Activated CD4-positive, alpha-beta T cell treated with anti-CD3 and anti-CD28 coated beads for 1 hour (primary cell): Measurements from ENCODE around the gene TMED10.

Source experiments
- DNase-seq: peaks from one replicate; pipeline ENCODE4 v3.0.0-alpha.2; 2020

The TMED10 gene

GRCh38 chr14:75126121-75126544 lies 50.3 kb downstream of the TMED10 start:
- no peak for DNase-seq

DNA sequence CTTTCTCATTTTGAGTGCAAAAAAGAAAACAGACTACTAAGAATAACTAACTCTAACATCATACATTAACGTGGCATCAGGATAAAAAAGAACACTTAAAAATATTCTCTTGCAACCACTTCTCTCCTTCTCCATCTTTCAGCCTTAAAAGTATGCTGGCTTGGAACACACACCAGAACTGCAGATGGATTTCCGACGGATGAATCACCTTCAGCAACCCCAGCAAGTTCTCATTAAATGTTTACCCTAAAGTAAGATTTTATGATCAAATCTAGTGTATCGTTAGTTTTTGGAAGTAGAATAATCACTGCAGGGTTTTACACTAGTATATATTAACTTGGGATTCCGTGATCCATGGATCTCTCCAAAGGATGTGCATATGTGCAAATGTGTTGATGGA lies 50.8 kb downstream of the TMED10 start:
- no peak for DNase-seq

- no peak for DNase-seq
Measured at GRCh38 chr14:75123991-75124390, 52.4 kb downstream of the TMED10 start.

GRCh38 chr14:75121552-75121951 lies 54.9 kb downstream of the TMED10 start:
- no peak for DNase-seq

DNA sequence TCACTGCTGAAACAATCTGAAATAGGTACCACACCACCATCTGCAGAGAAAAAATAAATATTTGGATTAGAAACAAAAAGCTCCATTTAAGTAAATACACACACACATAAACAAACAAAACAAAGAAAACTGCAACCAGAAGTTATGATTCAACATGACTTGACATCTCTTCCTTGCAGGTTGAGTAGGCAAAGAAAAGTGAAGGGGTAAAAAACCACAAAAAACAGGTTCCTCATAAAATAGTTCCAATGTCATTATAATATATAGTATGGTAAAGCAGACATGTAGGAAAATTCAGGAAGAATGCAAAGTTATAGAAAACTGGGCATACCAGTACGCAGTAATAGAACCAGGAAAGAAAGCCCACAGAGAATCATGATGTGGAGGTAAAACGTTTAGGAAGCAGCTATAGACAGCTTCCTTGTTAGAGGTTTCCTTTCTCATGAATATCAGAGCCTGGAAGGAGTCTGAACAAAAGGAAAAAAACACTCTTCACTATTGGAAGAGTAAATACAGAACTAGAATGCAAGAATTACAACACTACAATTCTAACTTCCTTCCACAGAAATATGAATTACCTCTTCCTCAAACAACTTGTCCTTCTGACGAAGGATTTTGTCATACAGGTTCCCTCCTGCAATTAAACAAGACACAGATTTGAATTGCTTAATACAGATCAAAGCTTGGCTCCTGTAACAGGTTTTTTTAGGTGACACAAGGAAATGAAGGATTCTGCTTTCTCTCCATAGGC lies 55.7 kb downstream of the TMED10 start:
- no peak for DNase-seq

GRCh38 chr14:75119056-75119455 lies 57.4 kb downstream of the TMED10 start:
- no peak for DNase-seq

DNA sequence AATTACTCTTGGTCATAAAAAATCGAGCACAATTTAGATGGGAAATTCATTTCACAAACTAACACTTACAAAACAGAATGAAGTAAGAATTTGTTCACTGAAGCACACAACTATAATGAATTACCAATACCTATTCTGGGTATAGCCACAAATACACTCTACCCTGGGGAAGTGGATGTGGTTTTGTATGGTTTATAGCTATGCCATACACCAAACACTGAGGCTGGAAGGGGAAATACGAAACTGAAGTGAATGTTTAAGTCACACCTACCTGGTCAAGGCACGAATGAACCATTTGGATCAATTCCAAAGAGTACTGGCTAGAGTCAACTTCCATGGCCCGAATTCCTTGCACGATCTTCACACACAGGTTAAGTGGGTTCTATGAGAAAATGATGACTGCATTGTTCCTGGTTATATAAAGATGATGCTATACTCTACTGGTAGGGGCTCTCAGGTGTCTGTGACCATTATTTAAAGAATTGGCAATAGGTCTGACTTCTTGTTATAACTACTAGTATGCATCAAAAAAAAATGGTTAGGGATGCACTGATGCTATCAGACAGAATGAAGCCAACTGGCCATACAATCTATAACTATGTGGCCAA lies 62.4 kb downstream of the TMED10 start:
- DNase-seq, result no peak

GRCh38 chr14:75109877-75110276 lies 66.5 kb downstream of the TMED10 start:
- DNase-seq, result no peak

GRCh38 chr14:75107186-75107585 lies 69.2 kb downstream of the TMED10 start:
- no peak for DNase-seq

DNA sequence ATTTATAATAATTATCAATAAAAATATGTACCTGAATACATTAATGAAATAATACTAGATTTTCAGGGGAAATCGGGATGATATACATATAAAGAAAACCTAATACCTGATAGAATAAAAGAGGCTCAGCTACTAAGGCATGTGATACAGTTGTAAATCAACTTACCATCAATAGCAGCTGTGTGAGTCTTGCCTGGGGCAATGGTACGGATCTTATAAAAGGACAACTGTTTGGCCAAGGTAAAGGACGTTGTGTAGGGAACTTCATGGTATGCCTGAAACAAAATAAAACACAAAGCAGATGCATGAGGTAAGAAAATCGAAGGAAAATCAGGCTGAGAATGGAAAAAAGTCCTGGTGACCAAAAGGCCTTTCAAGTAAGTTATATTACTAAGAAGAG lies 74.9 kb downstream of the TMED10 start:
- no peak for DNase-seq

DNA sequence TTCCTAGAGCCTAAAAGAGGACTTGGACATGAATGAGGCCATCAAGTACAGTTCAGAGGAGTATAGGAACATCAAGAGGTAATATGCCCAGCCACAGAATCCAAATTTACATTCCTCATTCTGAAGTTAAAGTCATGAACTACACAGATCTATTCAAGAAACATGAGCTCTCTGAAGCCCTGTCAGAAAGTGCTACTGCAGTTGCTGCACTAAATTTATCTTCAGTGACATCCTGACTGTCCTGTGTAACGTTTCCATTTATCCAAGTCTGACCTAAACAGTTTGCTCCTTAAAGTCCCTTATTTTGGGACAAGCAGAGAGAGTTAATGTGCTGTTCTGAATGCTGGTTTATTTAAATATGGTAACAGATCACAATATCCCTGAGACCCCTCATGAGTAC lies 77.7 kb downstream of the TMED10 start:
- DNase-seq, result no peak

- DNase-seq, result no peak
Measured at GRCh38 chr14:75098212-75098611, 78.2 kb downstream of the TMED10 start.

GRCh38 chr14:75096959-75097358 lies 79.5 kb downstream of the TMED10 start:
- no peak for DNase-seq

GRCh38 chr14:75095690-75096089 lies 80.7 kb downstream of the TMED10 start:
- no peak for DNase-seq

DNA sequence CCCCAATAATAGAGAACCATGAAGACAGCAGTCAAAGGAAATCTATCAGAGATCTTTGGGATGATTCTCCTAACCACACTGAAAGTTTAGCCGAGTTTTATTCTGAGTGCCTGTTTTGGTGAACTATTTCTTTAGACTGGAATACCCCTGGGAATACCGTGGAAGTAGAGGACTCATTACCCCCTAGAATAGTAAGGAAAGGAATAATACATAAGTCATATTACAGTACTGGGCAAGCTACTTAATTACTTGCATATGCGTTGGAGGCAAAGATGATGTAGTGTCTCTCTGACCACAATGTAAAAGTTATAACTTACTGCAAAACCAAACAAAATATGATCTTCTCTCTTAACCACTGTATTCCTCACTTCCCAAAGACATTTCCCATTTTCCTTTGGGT lies 81.5 kb downstream of the TMED10 start:
- DNase-seq, result no peak

- no peak for DNase-seq
Measured at GRCh38 chr14:75092698-75093097, 83.7 kb downstream of the TMED10 start.

DNA sequence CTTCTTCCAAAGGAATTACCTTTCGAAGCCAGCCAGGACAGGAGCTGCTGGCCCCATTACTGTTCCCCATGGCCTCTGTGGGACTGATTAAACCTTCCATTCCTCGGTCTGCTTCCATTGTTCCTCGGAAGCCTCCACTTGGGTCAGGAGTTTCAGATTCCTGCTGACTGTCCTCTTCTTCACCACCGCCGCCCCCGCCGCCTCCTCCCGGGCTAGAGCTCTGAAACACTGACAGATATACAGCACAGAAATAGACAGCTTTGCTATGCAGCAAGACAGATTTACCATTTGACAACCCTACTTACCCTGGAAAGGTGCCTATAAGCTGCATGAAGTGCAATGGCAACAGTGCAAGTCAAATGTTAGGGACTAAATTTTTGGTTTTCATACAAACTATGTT lies 85.2 kb downstream of the TMED10 start:
- DNase-seq, result no peak

GRCh38 chr14:75090353-75090752 lies 86.1 kb downstream of the TMED10 start:
- DNase-seq, result no peak

DNA sequence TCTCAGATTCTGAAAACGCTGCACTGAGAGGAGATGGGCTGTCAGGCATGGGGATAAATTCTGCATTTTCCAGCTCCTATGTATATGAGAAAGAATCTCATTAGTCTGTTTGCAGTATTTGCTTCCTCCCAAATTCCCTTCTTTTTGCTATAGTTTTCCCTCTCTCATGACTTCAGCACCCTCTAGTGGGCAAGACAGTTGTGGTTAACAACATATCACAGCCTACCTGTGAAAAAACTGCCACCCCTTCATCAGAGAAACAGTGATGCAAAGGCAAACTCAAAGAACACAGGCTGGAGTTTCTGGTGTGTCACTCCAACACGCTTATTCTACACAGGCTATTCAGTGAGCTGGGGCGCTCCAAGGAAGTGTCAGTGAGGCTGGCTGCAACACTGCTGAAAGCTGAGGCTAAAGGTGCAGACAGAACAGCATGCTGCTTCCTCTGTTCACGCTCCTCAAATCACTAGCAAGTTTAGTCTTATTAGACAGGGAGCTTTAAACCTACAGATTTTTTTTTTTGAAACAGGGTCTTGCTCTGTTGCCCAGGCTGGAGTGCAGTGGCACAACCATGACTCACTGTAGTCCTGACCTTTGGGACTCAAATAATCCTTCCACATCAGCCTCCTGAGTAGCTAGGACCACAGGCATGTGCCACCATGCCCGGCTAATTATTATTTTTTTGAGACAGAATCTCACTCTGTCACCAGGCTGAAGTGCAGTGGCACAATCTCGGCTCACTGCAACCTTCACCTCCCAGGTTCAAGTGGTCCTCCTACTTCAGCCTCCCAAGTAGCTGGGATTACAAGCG lies 87.6 kb downstream of the TMED10 start:
- no peak for DNase-seq

GRCh38 chr14:75088153-75088552 lies 88.3 kb downstream of the TMED10 start:
- no peak for DNase-seq

- DNase-seq, result no peak
Measured at GRCh38 chr14:75084513-75084912, 91.9 kb downstream of the TMED10 start.

DNA sequence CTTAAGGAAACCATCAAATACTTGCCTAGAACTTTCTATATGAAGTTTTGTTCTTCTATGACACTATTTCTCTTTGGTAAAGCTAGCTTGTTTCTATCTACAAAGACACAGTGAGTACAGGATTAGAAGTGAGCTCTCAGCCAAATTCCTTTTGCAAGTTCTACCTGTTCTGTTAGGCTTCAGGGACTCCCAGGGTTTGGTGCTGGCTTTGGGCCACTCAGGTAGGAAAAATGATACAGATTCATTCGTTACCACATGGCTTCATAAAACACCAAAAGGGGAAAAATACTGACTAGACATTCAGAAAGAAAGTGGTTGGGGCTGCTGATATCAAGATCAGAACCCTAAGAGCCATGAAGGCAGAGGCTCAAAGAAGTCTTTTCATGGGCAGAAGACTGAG lies 93.1 kb downstream of the TMED10 start:
- no peak for DNase-seq

GRCh38 chr14:75081660-75082229 lies 94.7 kb downstream of the TMED10 start:
- no peak for DNase-seq
